ENCODE results near the gene CCDC34.

Gene CCDC34

GRCh38 chr11:27401833-27402316 lies 38.9 kb upstream of the CCDC34 start:
- TF ChIP-seq JUND (IDR thresholded peaks at IDR 0.05; ENCODE audit: low read depth) = no peak
- DNase-seq (ENCODE audit: low read depth in 1 of 2, low spot score in 1 of 2) = no peak
- in situ Hi-C loops (cut with HindIII; ENCODE audit: low pct_unique_long_range_greater_than_20kb, low sequenced_read_pairs) = no loop called here

GRCh38 chr11:27401280-27401832 lies 38.3 kb upstream of the CCDC34 start:
- in situ Hi-C loops (cut with HindIII; ENCODE audit: low pct_unique_long_range_greater_than_20kb, low sequenced_read_pairs) = no loop called here
- no peak for DNase-seq (ENCODE audit: low read depth in 1 of 2, low spot score in 1 of 2)
- TF ChIP-seq JUND (IDR thresholded peaks at IDR 0.05; ENCODE audit: low read depth) = no peak

GRCh38 chr11:27398400-27398770 lies 35.4 kb upstream of the CCDC34 start:
- no peak for TF ChIP-seq JUND (IDR thresholded peaks at IDR 0.05; ENCODE audit: low read depth)
- in situ Hi-C loops (cut with HindIII; ENCODE audit: low pct_unique_long_range_greater_than_20kb, low sequenced_read_pairs) = no loop called here
- no peak for DNase-seq (ENCODE audit: low read depth in 1 of 2, low spot score in 1 of 2)

- in situ Hi-C loops (cut with HindIII; ENCODE audit: low pct_unique_long_range_greater_than_20kb, low sequenced_read_pairs) = no loop called here
- no peak for TF ChIP-seq JUND (IDR thresholded peaks at IDR 0.05; ENCODE audit: low read depth)
- peak in 1 of 2 experiments; percentile 60 for DNase-seq (ENCODE audit: low read depth in 1 of 2, low spot score in 1 of 2)
Measured at GRCh38 chr11:27397624-27398399, 34.8 kb upstream of the CCDC34 start.

GRCh38 chr11:27396259-27396839 lies 33.3 kb upstream of the CCDC34 start:
- in situ Hi-C loops (cut with HindIII; ENCODE audit: low pct_unique_long_range_greater_than_20kb, low sequenced_read_pairs) = no loop called here
- TF ChIP-seq JUND (IDR thresholded peaks at IDR 0.05; ENCODE audit: low read depth) = no peak
- no peak for DNase-seq (ENCODE audit: low read depth in 1 of 2, low spot score in 1 of 2)

GRCh38 chr11:27395556-27396258 lies 32.7 kb upstream of the CCDC34 start:
- in situ Hi-C loops (cut with HindIII; ENCODE audit: low pct_unique_long_range_greater_than_20kb, low sequenced_read_pairs) = no loop called here
- peak; percentile 6 to 53 for DNase-seq (ENCODE audit: low read depth in 1 of 2, low spot score in 1 of 2)
- no peak for TF ChIP-seq JUND (IDR thresholded peaks at IDR 0.05; ENCODE audit: low read depth)

- in situ Hi-C loops (cut with HindIII; ENCODE audit: low pct_unique_long_range_greater_than_20kb, low sequenced_read_pairs) = no loop called here
- TF ChIP-seq JUND (IDR thresholded peaks at IDR 0.05; ENCODE audit: low read depth) = no peak
- DNase-seq (ENCODE audit: low read depth in 1 of 2, low spot score in 1 of 2) = no peak
Measured at GRCh38 chr11:27394781-27395228, 31.8 kb upstream of the CCDC34 start.

GRCh38 chr11:27392278-27393114 lies 29.5 kb upstream of the CCDC34 start:
- DNase-seq (ENCODE audit: low read depth in 1 of 2, low spot score in 1 of 2) = peak in 1 of 2 experiments; percentile 26
- in situ Hi-C loops (cut with HindIII; ENCODE audit: low pct_unique_long_range_greater_than_20kb, low sequenced_read_pairs) = no loop called here
- TF ChIP-seq JUND (IDR thresholded peaks at IDR 0.05; ENCODE audit: low read depth) = no peak

- TF ChIP-seq JUND (IDR thresholded peaks at IDR 0.05; ENCODE audit: low read depth) = no peak
- in situ Hi-C loops (cut with HindIII; ENCODE audit: low pct_unique_long_range_greater_than_20kb, low sequenced_read_pairs) = no loop called here
- DNase-seq (ENCODE audit: low read depth in 1 of 2, low spot score in 1 of 2) = no peak
Measured at GRCh38 chr11:27391331-27392015, 28.5 kb upstream of the CCDC34 start.

GRCh38 chr11:27390318-27391295 lies 27.6 kb upstream of the CCDC34 start:
- no peak for DNase-seq (ENCODE audit: low read depth in 1 of 2, low spot score in 1 of 2)
- no peak for TF ChIP-seq JUND (IDR thresholded peaks at IDR 0.05; ENCODE audit: low read depth)
- in situ Hi-C loops (cut with HindIII; ENCODE audit: low pct_unique_long_range_greater_than_20kb, low sequenced_read_pairs) = no loop called here
